Measurements from ENCODE around the gene MAP4K2. TPM values are rescaled to one million over a fixed set of nuclear protein-coding genes. Genes with fewer than 3 reads are reported as not detected.
A peak's percentile ranks its signal among the peaks of the same experiment; 100 is the strongest.

Gene MAP4K2
- total and polyA plus RNA-seq, 2 of the 8 experiments (the other 6 are each of a cell fraction or from before 2014, with no cell fraction given): 20.1 to 20.7 TPM

GRCh38 chr11:64754124-64754918, 48.7 kb downstream of the MAP4K2 start:
- 0 out of 2 replicates have a peak overlapping the region, but pooled peaks have one; percentile 49 for H2BK5ac ChIP-seq (ENCODE audit: low read depth, low read length)
- H2AFZ ChIP-seq (ENCODE audit: low read length): no peak overlapping the region
- CTCF ChIA-PET (ENCODE audit: partially characterized antibody): interaction anchor here (0.5 to 23.7 kb wide), 5 partner anchors 9 to 502 kb away, joined by 3 to 376 read pairs (median 3); partner anchors contain the start of genes PYGM, RASGRP2 and SF1
- H3K9me3 ChIP-seq (ENCODE audit: insufficient read depth in 2 of 2, low read depth in 1 of 2, low read length in 1 of 2): no peaks in the 10 kb centered on the region
- H3K23ac ChIP-seq (ENCODE audit: insufficient read length): no peak overlapping the region
- no peak overlapping the region for H3K4me3 ChIP-seq (ENCODE audit: extremely low read depth in 1 of 4, insufficient read depth in 2 of 4, low read depth in 3 of 4, low read length in 4 of 4)
- H4K5ac ChIP-seq (ENCODE audit: insufficient read length, low read depth, low read length): no peak overlapping the region
- no peaks in the 10 kb centered on the region for H4K20me1 ChIP-seq (replicated peaks in 1 of 2; ENCODE audit: control insufficient read depth in 1 of 2, insufficient read depth in 2 of 2, low read length in 2 of 2)
- no peak overlapping the region for H2AK5ac ChIP-seq (ENCODE audit: low read depth, low read length)
- no peak overlapping the region for H3K4me2 ChIP-seq (ENCODE audit: insufficient read depth in 1 of 2, low read depth in 2 of 2, low read length in 2 of 2)
- H3K27me3 ChIP-seq (replicated peaks in 1 of 4; ENCODE audit: control insufficient read depth in 3 of 4, extremely low read depth in 1 of 4, insufficient read depth in 3 of 4, low read length in 3 of 4): no peaks in the 10 kb centered on the region
- 89% methylated on average over 25 of the region's 26 CpGs; no CpG with 5 or more reads in 1 of the 2 experiments for WGBS, 2 experiments (ENCODE audit: extremely low coverage in 1 of 2, insufficient coverage in 1 of 2, insufficient read length in 1 of 2, insufficient replicate concordance in 2 of 2, low coverage in 1 of 2, low lambda C conversion rate in 2 of 2, missing lambda C conversion rate in 1 of 2)
- H2BK120ac ChIP-seq (replicated peaks; ENCODE audit: low read depth, low read length): no peak overlapping the region
- H2BK12ac ChIP-seq (ENCODE audit: low read depth, low read length): peak overlapping the region; percentile 44; the same call in 1 of the 2 replicates
- peak overlapping the region; percentile 80 for H4K91ac ChIP-seq (replicated peaks; ENCODE audit: insufficient read length, low read length)
- H3K23me2 ChIP-seq (ENCODE audit: low read depth, low read length): no peaks in the 10 kb centered on the region
- H3K4me1 ChIP-seq (replicated peaks in 1 of 4; ENCODE audit: control insufficient read depth in 3 of 4, insufficient read depth in 4 of 4, low read length in 3 of 4): peaks cover 0 to 15% (median 7%) of the 10 kb centered on the region in 4 experiments; a peak in 6 of 7 replicates
- no peak overlapping the region for H3K56ac ChIP-seq (replicated peaks; ENCODE audit: insufficient read length, low read depth, low read length)
- peak overlapping the region; percentile 72; the same call in 1 of the 2 replicates for H2BK15ac ChIP-seq (ENCODE audit: low read length)
- no peak overlapping the region for H3K14ac ChIP-seq (ENCODE audit: insufficient read length)
- no peak for FAIRE-seq
- H3K79me1 ChIP-seq (ENCODE audit: low read depth, low read length): no peaks in the 10 kb centered on the region
- H3K18ac ChIP-seq (ENCODE audit: extremely low read depth, low read length): peak overlapping the region; percentile 43; the same call in 1 of the 2 replicates
- H3K79me2 ChIP-seq (ENCODE audit: control insufficient read depth in 1 of 2, insufficient read depth in 2 of 2, low read length in 2 of 2): no peaks in the 10 kb centered on the region
- DNase-seq (ENCODE audit: low read depth in 1 of 2, low spot score in 2 of 2): no peak
- H4K8ac ChIP-seq (ENCODE audit: extremely low read depth, insufficient read depth, low read length): no peak overlapping the region; the same call in 1 of the 2 replicates
- no peak overlapping the region for H3K9ac ChIP-seq (replicated peaks in 1 of 4; ENCODE audit: extremely low read depth in 1 of 4, low read depth in 3 of 4, low read length in 3 of 4)
- POLR2A ChIA-PET (ENCODE audit: partially characterized antibody): interaction anchor here (29.2 to 42.9 kb wide), 2 partner anchors 5 to 11 kb away, joined by 1087 read pairs; partner anchors contain the start of genes PYGM, RASGRP2 and SF1
- H2BK20ac ChIP-seq (ENCODE audit: low read length): no peak overlapping the region; the same call in 1 of the 2 replicates
- no peaks in the 10 kb centered on the region; a peak in 1 of 8 replicates for H3K36me3 ChIP-seq (ENCODE audit: control insufficient read depth in 2 of 4, insufficient read depth in 4 of 4, low read length in 3 of 4)
- H3K4ac ChIP-seq (replicated peaks; ENCODE audit: insufficient read length, low read depth, low read length): no peak overlapping the region
- no peak overlapping the region for H3K27ac ChIP-seq (ENCODE audit: low read depth, low read length)
- no peak for TF ChIP-seq POU5F1 (IDR thresholded peaks at IDR 0.05; ENCODE audit: low read depth, low read length)
- TF ChIP-seq BCL11A (IDR thresholded peaks at IDR 0.05; ENCODE audit: low read depth in 2 of 2, low read length in 2 of 2): no peak
- TF ChIP-seq KDM4A (IDR thresholded peaks at IDR 0.05; ENCODE audit: low read depth, low read length, severe bottlenecking): no peak
- no peak for TF ChIP-seq JUND (IDR thresholded peaks at IDR 0.05; ENCODE audit: low read length)
- TF ChIP-seq FOSL1 (IDR thresholded peaks at IDR 0.05; ENCODE audit: insufficient read depth, low read depth, low read length): no peak
- no peak for TF ChIP-seq ASH2L (IDR thresholded peaks at IDR 0.05; ENCODE audit: low read length)
- no peak for TF ChIP-seq CHD2 (IDR thresholded peaks at IDR 0.05; ENCODE audit: low read length)
- no peak for TF ChIP-seq GTF2F1 (IDR thresholded peaks at IDR 0.05; ENCODE audit: borderline replicate concordance, low read depth, low read length)
- no peak for TF ChIP-seq RAD21 (IDR thresholded peaks at IDR 0.05 in 1 of 2, conservative IDR thresholded peaks at IDR 0.05 in 1 of 2; ENCODE audit: low read depth in 2 of 2, low read length in 2 of 2)
- no peak for TF ChIP-seq RFX5 (IDR thresholded peaks at IDR 0.05; ENCODE audit: borderline replicate concordance, low read depth, low read length)
- TF ChIP-seq TCF12 (IDR thresholded peaks at IDR 0.05; ENCODE audit: low read depth, low read length): no peak
- TF ChIP-seq KDM1A (IDR thresholded peaks at IDR 0.05; ENCODE audit: borderline replicate concordance, low read length): no peak

Data from H1 (cell line).